B cell (primary cell): Measurements from ENCODE around the gene HOXB9. TPM values are rescaled to one million over a fixed set of nuclear protein-coding genes. Genes with fewer than 3 reads are reported as not detected.

Experiments
- ATAC-seq: fragments of 200-7000 bp; cut with Tn5 transposase; one replicate; pipeline ENCODE4 v1.10.0; 2021; ENCODE audit warnings: low read depth, mild to moderate bottlenecking, moderate number of reproducible peaks, moderate library complexity
- CTCF ChIA-PET: fragments of 350-600 bp; sonication (Branson Sonifier 250); formaldehyde crosslinking; loops from one replicate; lab custom pipeline; 2021; ENCODE audit warnings: antibody characterized with exemption, inconsistent platforms; lab: Charles Lee
- POLR2A ChIA-PET: fragments of 350-600 bp; sonication (Branson Sonifier 250); formaldehyde crosslinking; loops from one replicate; lab custom pipeline; 2021; ENCODE audit warnings: antibody characterized with exemption; lab: Charles Lee
- DNase-seq: peaks from one replicate; pipeline ENCODE4 v3.0.0; 2013
- H2AFZ ChIP-seq: 2 replicates; pipeline ENCODE4 v1.6.1; 2012; ENCODE audit warnings: mild to moderate bottlenecking, low read depth, low read length; ENCODE audit not compliant: insufficient read depth, poor library complexity, severe bottlenecking
- H3K27ac ChIP-seq, 2 donors: 1 replicate in 1 of 2; 2 replicates in 1 of 2; pipeline ENCODE4 v1.5.1; 2012 to 2013; ENCODE audit warnings: low read length in 2 of 2, mild to moderate bottlenecking in 2 of 2, moderate library complexity in 1 of 2
- H3K27me3 ChIP-seq, 4 experiments: fragments of 200-600 bp in 1 of 4; sonication (generic) in 1 of 4; replicated peaks in 1 of 4; 1 replicate in 2 of 4; 2 replicates in 2 of 4; pipeline versions ENCODE4 v1.6.1 to v1.7.0; 2013 to 2016; ENCODE audit warnings: low read length in 3 of 4, mild to moderate bottlenecking in 2 of 4, mixed read lengths in 1 of 4, moderate library complexity in 1 of 4; ENCODE audit not compliant: insufficient read depth in 4 of 4, control insufficient read depth in 3 of 4; ENCODE audit errors: control extremely low read depth in 1 of 4
- H3K36me3 ChIP-seq, 2 experiments: replicated peaks in 1 of 2; 1 replicate in 1 of 2; 2 replicates in 1 of 2; pipeline versions ENCODE4 v1.6.1 to v1.7.1; 2013; ENCODE audit warnings: low read length in 1 of 2; ENCODE audit not compliant: insufficient read depth in 2 of 2, control insufficient read depth in 1 of 2; ENCODE audit errors: control extremely low read depth in 1 of 2, extremely low read depth in 1 of 2
- H3K4me1 ChIP-seq, 2 donors: fragments of 200-600 bp in 1 of 2; sonication (generic) in 1 of 2; 1 replicate in 1 of 2; 2 replicates in 1 of 2; pipeline versions ENCODE4 v1.5.1 to v1.6.1; 2013 to 2017; ENCODE audit warnings: low read length in 2 of 2; ENCODE audit not compliant: control insufficient read depth in 2 of 2, insufficient read depth in 2 of 2
- H3K4me2 ChIP-seq: replicated peaks from 2 replicates; pipeline ENCODE3; 2012; ENCODE audit warnings: mild to moderate bottlenecking, low read depth, low read length; ENCODE audit not compliant: poor library complexity, severe bottlenecking
- H3K4me3 ChIP-seq, 5 experiments: fragments of 200-600 bp in 1 of 5; sonication (generic) in 1 of 5; 1 replicate in 3 of 5; 2 replicates in 2 of 5; pipeline versions ENCODE4 v1.5.1 to v1.7.0; 2011 to 2016; ENCODE audit warnings: low read length in 4 of 5, mild to moderate bottlenecking in 4 of 5, low read depth in 2 of 5, control low read depth in 1 of 5, moderate library complexity in 1 of 5; ENCODE audit not compliant: insufficient read depth in 1 of 5; ENCODE audit errors: control extremely low read depth in 1 of 5, extremely low read depth in 1 of 5
- H3K79me2 ChIP-seq: fragments of 200-600 bp; sonication (generic); one replicate; pipeline ENCODE4 v1.6.0; 2016; ENCODE audit warnings: low read length; ENCODE audit not compliant: control insufficient read depth, insufficient read depth
- H3K9ac ChIP-seq: fragments of 200-600 bp; sonication (generic); 2 replicates; pipeline ENCODE4 v1.6.1; 2017; ENCODE audit warnings: mild to moderate bottlenecking, low read length, moderate library complexity
- H3K9me3 ChIP-seq, 3 donors: one replicate each; pipeline versions ENCODE4 v1.6.1 to v1.7.1; 2013; ENCODE audit warnings: low read length in 2 of 3; ENCODE audit not compliant: control insufficient read depth in 2 of 3, insufficient read depth in 1 of 3; ENCODE audit errors: control extremely low read depth in 1 of 3
- H4K20me1 ChIP-seq: 2 replicates; pipeline ENCODE4 v1.6.0; 2012; ENCODE audit warnings: mild to moderate bottlenecking, low read length; ENCODE audit not compliant: insufficient read depth, control insufficient read depth, poor library complexity, severe bottlenecking
- H3K27ac Mint-ChIP-seq: one replicate; pipeline ENCODE4 v1.8.0; 2021; ENCODE audit warnings: mixed read lengths
- H3K27me3 Mint-ChIP-seq: one replicate; pipeline ENCODE4 v1.8.0; 2021; ENCODE audit warnings: mixed read lengths
- H3K4me1 Mint-ChIP-seq: one replicate; pipeline ENCODE4 v1.8.0; 2021; ENCODE audit warnings: mixed read lengths
- H3K4me3 Mint-ChIP-seq: one replicate; pipeline ENCODE4 v1.8.0; 2021; ENCODE audit warnings: mixed read lengths
- H3K9me3 Mint-ChIP-seq: one replicate; pipeline ENCODE4 v1.8.0; 2022; ENCODE audit warnings: mixed read lengths; ENCODE audit not compliant: insufficient read depth
- CTCF ChIP-seq: fragments of 200-600 bp; IDR thresholded peaks from one replicate; pipeline ENCODE4 v1.8.0; 2022; ENCODE audit warnings: antibody characterized with exemption, mild to moderate bottlenecking
- EZH2 ChIP-seq: IDR thresholded peaks from 2 replicates; pipeline ENCODE4 v1.6.1; 2012; ENCODE audit warnings: borderline replicate concordance, low read depth, mild to moderate bottlenecking, moderate library complexity, low read length; ENCODE audit not compliant: insufficient read depth, poor library complexity, severe bottlenecking
- WGBS: methylation state at CpG from one replicate; pipeline ENCODE4 v1.1.5; 2013; ENCODE audit warnings: missing lambda C conversion rate; ENCODE audit not compliant: insufficient coverage; 5-methylcytosine and 5-hydroxymethylcytosine counted together
- intact Hi-C: fragments of 100-400 bp; cut with micrococcal nuclease; formaldehyde crosslinking; loops from one replicate; pipeline ENCODE4 v1.10.0; 2022
- polyA plus RNA-seq: library from polyadenylated mRNA; depleted of rRNA; stranded (reverse); fragments of >200 nt; gene quantifications from 2 replicates; pipeline ENCODE4 v1.2.3, GENCODE V29; 2012
- total RNA-seq, 2 donors: library from RNA; stranded (reverse); fragments of 120-200 nt in 1 of 2; gene quantifications; 1 replicate in 1 of 2; 2 replicates in 1 of 2; pipeline versions ENCODE4 v1.2.3 to v1.2.4, GENCODE V29; 2013 to 2022

Gene HOXB9
- total and polyA plus RNA-seq, 2 donors (not counting 1 experiment from before 2014, with no cell fraction given): 0.07 TPM; not detected in 1

GRCh38 chr17:48597778-48598631, 28.2 kb downstream of the HOXB9 start:
- Histone ChIP-seq H4K20me1 (peaks cover 8% of the 10 kb centered on the region), H3K79me2 (no peaks in the 10 kb centered on the region), H3K4me1 (peaks cover 45 to 50% of the 10 kb centered on the region in 2 donors), H3K9me3 (peaks cover 0 to 24% (median 0%) of the 10 kb centered on the region in 3 donors), H3K36me3 (no peaks in the 10 kb centered on the region), H3K9ac (peak overlapping the region; percentile 67), H3K27me3 (peaks cover 0 to 99% (median 75%) of the 10 kb centered on the region in 4 experiments), H3K4me2 (peak overlapping the region; percentile 94), H2AFZ (peak overlapping the region; percentile 73), H3K4me3 (peak overlapping the region in 4 of 5 experiments; percentile 28 to 63 (median 46)), H3K27ac (no peak overlapping the region)
- TF ChIP-seq CTCF (no peak), EZH2 (peak; percentile 86)
- intact Hi-C loops: loop anchor here (2.0 to 5.0 kb wide), 2 partner anchors 13 to 129 kb away; partner anchors contain the start of genes HOXB13 and HOXB7
- Mint-ChIP-seq H3K9me3 (no peaks in the 10 kb centered on the region), H3K27me3 (peaks cover 85% of the 10 kb centered on the region), H3K4me3 (peak overlapping the region; percentile 81), H3K4me1 (peaks cover 42% of the 10 kb centered on the region), H3K27ac (peak overlapping the region; percentile 56)
- 3% methylated on average over 58 of the region's 68 CpGs for WGBS
- CTCF ChIA-PET: interaction anchor here (0.7 to 1.1 kb wide), 4 partner anchors 8 to 97 kb away, joined by 3 to 6 read pairs (median 4); no protein-coding TSS in a partner anchor
- POLR2A ChIA-PET: no interaction called here
- ATAC-seq: peak; percentile 46
- DNase-seq: peak; percentile 82

GRCh38 chr17:48597528-48597777, 28.7 kb downstream of the HOXB9 start:
- Mint-ChIP-seq H3K9me3 (no peaks in the 10 kb centered on the region), H3K4me1 (peaks cover 45% of the 10 kb centered on the region), H3K4me3 (peak overlapping the region; percentile 81), H3K27ac (peak overlapping the region; percentile 56), H3K27me3 (peaks cover 87% of the 10 kb centered on the region)
- DNase-seq: no peak
- ATAC-seq: no peak
- Histone ChIP-seq H3K79me2 (no peaks in the 10 kb centered on the region), H3K27me3 (peaks cover 0 to 99% (median 77%) of the 10 kb centered on the region in 4 experiments), H3K4me2 (peak overlapping the region; percentile 94), H3K9ac (peak overlapping the region; percentile 67), H2AFZ (peak overlapping the region; percentile 73), H3K9me3 (peaks cover 0 to 20% (median 0%) of the 10 kb centered on the region in 3 donors), H3K27ac (no peak overlapping the region), H3K36me3 (no peaks in the 10 kb centered on the region), H4K20me1 (peaks cover 8% of the 10 kb centered on the region), H3K4me3 (peak overlapping the region in 4 of 5 experiments; percentile 28 to 63 (median 46)), H3K4me1 (peaks cover 47 to 50% of the 10 kb centered on the region in 2 donors)
- WGBS: 2% methylated on average over 13 of the region's 16 CpGs
- TF ChIP-seq EZH2: no peak
- TF ChIP-seq CTCF: no peak
- POLR2A ChIA-PET: no interaction called here
- intact Hi-C loops: loop anchor here (2.0 to 5.0 kb wide), 2 partner anchors 13 to 130 kb away; partner anchors contain the start of genes HOXB13 and HOXB7
- CTCF ChIA-PET: interaction anchor here (1.1 kb wide), 1 partner anchor 10 kb away, joined by 3 read pairs; no protein-coding TSS in a partner anchor
